Stimulated activated CD8-positive, alpha-beta memory T cell treated with anti-CD3 and anti-CD28 coated beads, Interleukin-2, amount 100 ng/mL, for 48 hours (primary cell): Measurements from ENCODE around the gene COPS2.
"Not testable (repeated sequence)": the region's sequence is repeated elsewhere in the genome, so short reads cannot be mapped to it uniquely, and the experiment has no call there.

ENCODE experiments used
- DNase-seq, 2 donors: peaks; one replicate each; pipeline ENCODE4 v3.0.0-alpha.2; 2020; ENCODE audit warnings: low read depth in 2 of 2

COPS2 gene

GRCh38 chr15:49155110-49155833, at the start of gene COPS2:
TSS of gene COPS2 (minus strand) at chr15:49155599. CDS start at chr15:49155578, 21 bp downstream.
- peak; percentile 72 to 83 for DNase-seq

GRCh38 chr15:49200347-49200746, 44.9 kb upstream of the COPS2 start:
- DNase-seq, result no peak

GRCh38 chr15:49199666-49200065, 44.3 kb upstream of the COPS2 start:
- no peak for DNase-seq

GRCh38 chr15:49196856-49197255, 41.5 kb upstream of the COPS2 start:
- no peak for DNase-seq

- no peak for DNase-seq
These were observed 36.5 kb upstream of the COPS2 start for GRCh38 chr15:49191892-49192291.

GRCh38 chr15:49190586-49190985, 35.2 kb upstream of the COPS2 start:
- DNase-seq, result no peak

GRCh38 chr15:49189631-49190030, 34.2 kb upstream of the COPS2 start:
- no peak for DNase-seq

- DNase-seq, result no peak
These were observed 33.5 kb upstream of the COPS2 start for GRCh38 chr15:49188933-49189332.

- no peak for DNase-seq
These were observed 32.3 kb upstream of the COPS2 start for GRCh38 chr15:49187549-49188245.

- DNase-seq, result no peak
These were observed 30.1 kb upstream of the COPS2 start for GRCh38 chr15:49185473-49185872.

GRCh38 chr15:49183741-49184140, 28.3 kb upstream of the COPS2 start:
- not testable (repeated sequence) for DNase-seq

GRCh38 chr15:49182128-49182527, 26.7 kb upstream of the COPS2 start:
- no peak for DNase-seq

- no peak for DNase-seq
These were observed 24.2 kb upstream of the COPS2 start for GRCh38 chr15:49179433-49180190.

GRCh38 chr15:49178497-49178896, 23.1 kb upstream of the COPS2 start:
- no peak for DNase-seq

- DNase-seq, result not testable (repeated sequence)
These were observed 20.4 kb upstream of the COPS2 start for GRCh38 chr15:49175582-49176397.

GRCh38 chr15:49174902-49175301, 19.5 kb upstream of the COPS2 start:
- DNase-seq, result no peak

- no peak for DNase-seq
These were observed 16.4 kb upstream of the COPS2 start for GRCh38 chr15:49171790-49172189.

GRCh38 chr15:49169880-49170597, 14.6 kb upstream of the COPS2 start, which contains the start of gene GALK2:
TSS of gene GALK2 (plus strand) at chr15:49170247. CDS start at chr15:49170323, 76 bp downstream.
- DNase-seq, result peak; percentile 63 to 73

GRCh38 chr15:49168016-49168415, 12.6 kb upstream of the COPS2 start:
- no peak for DNase-seq

GRCh38 chr15:49164865-49165264, 9.5 kb upstream of the COPS2 start:
- DNase-seq, result no peak

- no peak for DNase-seq
These were observed 8.3 kb upstream of the COPS2 start for GRCh38 chr15:49163678-49164077.
